HG03108 (cell line): ENCODE measurements around the gene SEC22B.
"Not testable (repeated sequence)": the region's sequence is repeated elsewhere in the genome, so short reads cannot be mapped to it uniquely, and the experiment has no call there.

Experiments
- ATAC-seq: cut with Tn5 transposase; IDR thresholded peaks from one replicate; pipeline ENCODE4 v1.9.1; 2021; ENCODE audit warnings: moderate library complexity; ENCODE audit not compliant: unreplicated experiment

Gene SEC22B

GRCh38 chr1:120149420-120150059 lies 26.8 kb downstream of the SEC22B start:
- ATAC-seq = not testable (repeated sequence)

GRCh38 chr1:120145806-120146205 lies 30.5 kb downstream of the SEC22B start:
- ATAC-seq = not testable (repeated sequence)

- not testable (repeated sequence) for ATAC-seq
Measured at GRCh38 chr1:120144626-120145025, 31.7 kb downstream of the SEC22B start.

- ATAC-seq = not testable (repeated sequence)
Measured at GRCh38 chr1:120144169-120144568, 32.2 kb downstream of the SEC22B start.

- ATAC-seq = not testable (repeated sequence)
Measured at GRCh38 chr1:120143334-120143733, 33.0 kb downstream of the SEC22B start.

- peak; percentile 99 for ATAC-seq
Measured at GRCh38 chr1:120142512-120143263, 33.6 kb downstream of the SEC22B start.

GRCh38 chr1:120141865-120142264 lies 34.5 kb downstream of the SEC22B start:
- ATAC-seq = not testable (repeated sequence)

- not testable (repeated sequence) for ATAC-seq
Measured at GRCh38 chr1:120140656-120141265, 35.6 kb downstream of the SEC22B start.

- ATAC-seq = not testable (repeated sequence)
Measured at GRCh38 chr1:120136086-120136485, 40.2 kb downstream of the SEC22B start.

GRCh38 chr1:120133928-120134325 lies 42.4 kb downstream of the SEC22B start:
- ATAC-seq = not testable (repeated sequence)

- no peak for ATAC-seq
Measured at GRCh38 chr1:120133228-120133927, 42.9 kb downstream of the SEC22B start.

GRCh38 chr1:120132406-120132763 lies 43.9 kb downstream of the SEC22B start:
- not testable (repeated sequence) for ATAC-seq

GRCh38 chr1:120131611-120132405 lies 44.5 kb downstream of the SEC22B start:
- peak; percentile 68 for ATAC-seq

GRCh38 chr1:120127921-120128320 lies 48.4 kb downstream of the SEC22B start:
- ATAC-seq = not testable (repeated sequence)

- not testable (repeated sequence) for ATAC-seq
Measured at GRCh38 chr1:120126216-120126615, 50.1 kb downstream of the SEC22B start.

GRCh38 chr1:120124628-120125027 lies 51.7 kb downstream of the SEC22B start:
- ATAC-seq = not testable (repeated sequence)

- ATAC-seq = not testable (repeated sequence)
Measured at GRCh38 chr1:120123813-120124510, 52.4 kb downstream of the SEC22B start.

- peak; percentile 60 for ATAC-seq
Measured at GRCh38 chr1:120122262-120122893, 53.9 kb downstream of the SEC22B start.

- ATAC-seq = not testable (repeated sequence)
Measured at GRCh38 chr1:120121830-120122229, 54.5 kb downstream of the SEC22B start.
